Activated T-cell treated with anti-CD3 and anti-CD28 coated beads, Interleukin-2, amount 50 U/mL, for 4 hours (primary cell): Measurements from ENCODE around the gene CD7. TPM values are rescaled to one million over a fixed set of nuclear protein-coding genes. Genes with fewer than 3 reads are reported as not detected.

Source experiments
- ATAC-seq, 2 donors: fragments of 200-7000 bp; cut with Tn5 transposase; one replicate each; pipeline ENCODE4 v1.10.0; 2021
- DNase-seq: peaks from one replicate; pipeline ENCODE4 v3.0.0-alpha.2; 2020
- H3K27me3 Mint-ChIP-seq: one replicate; pipeline ENCODE4 v1.8.0; 2021; ENCODE audit warnings: low read depth, mixed read lengths
- H3K36me3 Mint-ChIP-seq: one replicate; pipeline ENCODE4 v1.8.0; 2022; ENCODE audit warnings: mixed read lengths; ENCODE audit not compliant: insufficient read depth
- H3K4me1 Mint-ChIP-seq: one replicate; pipeline ENCODE4 v1.8.0; 2021; ENCODE audit warnings: low read depth, mixed read lengths
- H3K4me3 Mint-ChIP-seq: one replicate; pipeline ENCODE4 v1.8.0; 2021; ENCODE audit warnings: mild to moderate bottlenecking, moderate library complexity, mixed read lengths
- H3K9me3 Mint-ChIP-seq: one replicate; pipeline ENCODE4 v1.8.0; 2021; ENCODE audit warnings: mixed read lengths
- total RNA-seq, 3 donors: library from RNA; stranded (reverse); gene quantifications; one replicate each; pipeline ENCODE4 v1.2.1, GENCODE V29; 2021

The CD7 gene
- total RNA-seq, 3 donors from 2014 or later = 256 to 382 (median 364) TPM

DNA sequence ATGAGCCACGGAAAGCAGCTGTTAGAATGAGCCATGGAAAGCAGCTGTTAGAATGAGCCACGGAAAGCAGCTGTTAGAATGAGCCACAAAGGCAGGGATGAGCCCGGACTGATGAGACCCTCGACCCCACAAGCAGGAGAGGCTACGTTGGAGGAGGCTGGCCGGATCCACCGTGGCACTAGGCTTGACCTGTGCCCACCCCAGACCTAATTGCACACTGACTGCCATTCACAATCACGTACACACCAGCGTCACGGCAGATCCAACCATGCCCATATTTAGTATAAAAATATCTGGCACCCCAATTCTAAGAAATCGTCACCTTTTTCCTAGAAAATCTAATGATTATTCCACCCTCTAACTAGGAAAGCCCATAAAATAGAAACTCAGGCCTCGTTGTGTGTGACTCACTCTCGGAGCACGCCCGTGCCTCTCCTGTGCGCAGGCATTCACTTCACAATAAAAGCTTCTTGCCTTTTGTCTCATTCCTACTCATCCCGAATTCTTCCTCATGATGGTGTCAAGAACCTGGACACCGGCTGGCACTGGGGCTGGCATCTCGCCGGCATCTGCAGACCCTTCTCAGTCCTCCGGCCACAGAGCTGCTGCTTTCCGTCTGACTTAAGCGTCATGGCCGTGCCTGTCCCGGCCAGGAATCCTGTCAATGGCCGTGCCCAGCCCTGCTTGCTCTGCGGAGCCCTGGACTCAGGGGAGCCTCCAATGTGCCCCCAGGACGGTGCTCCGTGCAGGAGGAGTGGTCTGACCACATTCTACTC is 21.6 kb upstream of the CD7 start:
- no peak overlapping the region for H3K4me3 Mint-ChIP-seq
- DNase-seq = no peak

DNA sequence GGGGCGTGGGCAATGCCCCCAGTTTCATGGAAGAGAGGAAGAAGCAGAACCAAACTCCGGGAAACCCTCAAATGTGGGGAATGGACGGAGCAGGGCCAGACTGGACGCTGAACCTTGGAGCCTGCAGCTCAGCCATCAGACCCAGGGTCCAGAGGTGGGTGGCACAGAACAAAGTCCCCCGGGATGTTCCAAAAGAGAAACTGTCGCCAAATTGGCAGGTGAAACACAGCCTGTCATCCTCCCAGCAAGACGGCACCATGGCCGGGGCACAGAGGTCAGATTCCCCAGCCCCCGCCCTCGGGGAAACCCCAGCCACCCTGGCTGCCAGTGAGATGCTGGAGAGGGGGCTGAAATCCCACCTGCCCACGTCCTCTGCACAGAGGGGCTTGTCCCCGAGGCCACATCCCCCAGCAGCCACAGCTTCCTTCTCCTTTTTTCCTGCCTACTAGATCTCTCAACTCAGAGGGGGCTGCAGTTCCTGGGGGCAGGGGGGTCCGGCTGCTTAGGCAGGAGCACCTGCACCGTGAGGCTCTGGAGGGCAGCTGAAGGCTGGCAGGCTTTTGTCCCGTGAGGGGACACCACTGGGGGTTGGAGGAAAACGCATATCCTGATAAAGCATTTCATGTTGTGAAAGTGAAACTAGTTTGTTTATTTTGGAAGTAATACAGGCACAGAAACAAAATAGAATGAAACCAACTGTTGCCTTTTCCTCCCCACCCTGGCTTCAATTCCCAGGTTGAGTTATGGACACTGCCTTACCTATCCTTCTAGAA is 17.4 kb upstream of the CD7 start:
- ATAC-seq (peak; percentile 10 to 21), DNase-seq (no peak)
- Mint-ChIP-seq H3K9me3 (no peaks in the 10 kb centered on the region), H3K4me1 (peaks cover 30% of the 10 kb centered on the region), H3K36me3 (no peaks in the 10 kb centered on the region), H3K4me3 (peak overlapping the region; percentile 89), H3K27me3 (peaks cover 2% of the 10 kb centered on the region)

More for the DNA sequence above, 21.6 kb upstream of the CD7 start:
- H3K27me3 Mint-ChIP-seq = no peaks in the 10 kb centered on the region
- peaks cover 22% of the 10 kb centered on the region for H3K4me1 Mint-ChIP-seq
- no peaks in the 10 kb centered on the region for H3K36me3 Mint-ChIP-seq
- no peaks in the 10 kb centered on the region for H3K9me3 Mint-ChIP-seq
- ATAC-seq = no peak

DNA sequence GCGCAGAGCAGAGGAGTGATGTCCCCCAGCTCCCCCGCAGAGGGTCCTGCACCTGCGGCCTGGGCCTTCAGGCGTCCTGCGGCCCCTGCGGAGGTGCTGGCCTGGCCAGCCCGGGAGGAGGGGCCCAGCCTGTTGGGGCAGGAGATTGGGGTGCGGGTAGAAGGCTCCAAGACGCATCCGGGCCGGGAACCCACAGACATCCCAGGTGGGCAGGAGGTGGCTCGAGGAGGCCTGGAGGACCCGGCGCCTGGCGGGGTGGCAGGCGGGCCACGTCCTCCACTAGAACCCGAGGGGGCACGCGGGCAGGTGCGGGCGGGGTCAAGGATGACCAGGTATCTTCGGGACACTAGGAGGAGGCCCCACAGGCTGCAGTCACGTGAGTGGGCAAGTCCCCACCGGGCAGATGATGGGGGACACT is 16.8 kb upstream of the CD7 start:
- Mint-ChIP-seq H3K4me1 (peaks cover 29% of the 10 kb centered on the region), H3K27me3 (peaks cover 2% of the 10 kb centered on the region), H3K9me3 (no peaks in the 10 kb centered on the region), H3K4me3 (peak overlapping the region; percentile 89), H3K36me3 (no peaks in the 10 kb centered on the region)
- DNase-seq = no peak
- ATAC-seq = no peak

DNA sequence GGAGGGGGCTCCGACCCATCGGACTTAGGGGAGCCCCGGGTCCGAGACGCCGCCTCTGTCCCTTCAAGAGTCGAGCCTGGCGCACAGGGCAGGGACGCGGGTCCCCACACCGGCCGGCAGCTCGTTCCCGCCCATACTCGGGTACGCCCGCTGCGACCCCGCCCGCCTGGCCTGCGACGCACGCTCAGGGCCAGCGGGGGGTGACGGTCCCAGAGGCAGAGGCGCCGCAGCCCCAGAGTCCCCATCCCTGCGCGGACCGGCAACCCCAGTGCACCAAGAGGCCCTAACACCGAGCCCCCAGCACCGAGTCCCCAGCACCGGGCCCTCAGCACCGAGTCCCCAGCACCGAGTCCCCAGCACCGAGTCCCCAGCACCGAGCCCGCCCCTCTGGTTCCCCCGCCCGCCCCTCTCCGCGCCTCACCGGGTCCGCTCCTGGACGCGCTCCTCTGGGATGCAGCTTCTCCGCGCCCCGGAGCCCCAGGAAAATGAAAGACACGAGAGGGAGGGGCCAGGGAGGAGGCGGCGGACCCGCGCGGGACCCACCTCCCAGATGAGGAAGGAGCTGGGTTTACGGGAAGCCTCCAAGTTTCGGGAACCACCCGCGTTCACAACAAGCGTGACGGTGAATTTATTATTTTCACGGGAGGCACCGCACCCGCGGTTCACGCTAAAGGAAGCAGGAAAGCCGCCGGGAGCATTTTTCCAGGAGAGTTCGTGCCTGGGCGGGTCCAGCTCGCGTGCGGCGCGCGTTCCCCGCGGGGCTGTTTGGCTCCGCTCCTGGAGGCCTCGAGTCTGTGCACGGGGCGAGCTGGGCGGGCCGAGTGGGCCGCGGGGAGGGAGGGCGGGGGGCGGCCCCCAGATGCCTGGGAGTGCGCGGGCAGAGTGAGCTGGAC is 16.1 kb upstream of the CD7 start, which contains the start of gene SECTM1:
Gene SECTM1, minus strand, starts transcription at position 488 of the 893 bp plus-strand sequence. CDS start 6,526 bp downstream, outside the sequence.
- Mint-ChIP-seq H3K27me3 (peaks cover 2% of the 10 kb centered on the region), H3K4me1 (peaks cover 24% of the 10 kb centered on the region), H3K36me3 (no peaks in the 10 kb centered on the region), H3K9me3 (no peaks in the 10 kb centered on the region), H3K4me3 (peak within 1 kb of the TSS; percentile 89)
- ATAC-seq (peak; percentile 64 to 68), DNase-seq (no peak)

DNA sequence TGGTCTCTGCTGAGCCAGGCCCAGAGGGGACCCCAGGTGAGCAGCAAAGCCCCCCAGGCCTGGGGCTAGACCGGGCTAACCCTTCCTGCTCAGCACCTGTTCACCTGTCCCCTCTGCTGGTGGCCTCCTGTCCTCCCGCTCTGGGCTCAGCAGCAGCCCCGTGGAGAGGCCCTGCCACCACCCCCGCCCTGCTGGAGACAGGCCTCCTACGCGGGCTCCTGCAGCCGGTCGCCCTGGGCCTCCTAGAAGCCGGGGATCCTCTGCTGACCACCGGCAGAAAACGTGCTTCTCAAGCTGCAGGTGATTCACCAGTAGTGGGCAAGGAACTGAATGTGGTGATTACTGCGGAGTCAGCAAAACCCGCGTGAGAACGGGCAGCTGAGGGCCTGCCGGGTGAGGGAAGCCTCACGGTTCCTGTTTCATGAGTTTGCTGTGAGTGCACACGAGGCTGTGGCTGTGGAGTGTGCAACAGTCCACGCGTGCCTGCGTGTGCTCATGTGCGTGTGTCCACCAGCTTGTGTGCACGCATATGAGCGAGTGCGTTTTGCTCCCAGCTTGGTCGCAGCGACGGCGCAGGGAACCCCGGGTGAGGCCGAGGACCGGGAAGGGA is 15.4 kb upstream of the CD7 start:
- Mint-ChIP-seq H3K4me1 (peaks cover 24% of the 10 kb centered on the region), H3K27me3 (peaks cover 2% of the 10 kb centered on the region), H3K36me3 (no peaks in the 10 kb centered on the region), H3K4me3 (peak overlapping the region; percentile 74), H3K9me3 (no peaks in the 10 kb centered on the region)
- ATAC-seq (peak; percentile 34 to 49), DNase-seq (no peak)

- DNase-seq = no peak
- H3K27me3 Mint-ChIP-seq = peaks cover 2% of the 10 kb centered on the region
- no peaks in the 10 kb centered on the region for H3K36me3 Mint-ChIP-seq
- no peak for ATAC-seq
- no peaks in the 10 kb centered on the region for H3K9me3 Mint-ChIP-seq
- H3K4me3 Mint-ChIP-seq = peak overlapping the region; percentile 38
- H3K4me1 Mint-ChIP-seq = peaks cover 24% of the 10 kb centered on the region
These were observed 14.0 kb upstream of the CD7 start for GRCh38 chr17:82331345-82331939.

DNA sequence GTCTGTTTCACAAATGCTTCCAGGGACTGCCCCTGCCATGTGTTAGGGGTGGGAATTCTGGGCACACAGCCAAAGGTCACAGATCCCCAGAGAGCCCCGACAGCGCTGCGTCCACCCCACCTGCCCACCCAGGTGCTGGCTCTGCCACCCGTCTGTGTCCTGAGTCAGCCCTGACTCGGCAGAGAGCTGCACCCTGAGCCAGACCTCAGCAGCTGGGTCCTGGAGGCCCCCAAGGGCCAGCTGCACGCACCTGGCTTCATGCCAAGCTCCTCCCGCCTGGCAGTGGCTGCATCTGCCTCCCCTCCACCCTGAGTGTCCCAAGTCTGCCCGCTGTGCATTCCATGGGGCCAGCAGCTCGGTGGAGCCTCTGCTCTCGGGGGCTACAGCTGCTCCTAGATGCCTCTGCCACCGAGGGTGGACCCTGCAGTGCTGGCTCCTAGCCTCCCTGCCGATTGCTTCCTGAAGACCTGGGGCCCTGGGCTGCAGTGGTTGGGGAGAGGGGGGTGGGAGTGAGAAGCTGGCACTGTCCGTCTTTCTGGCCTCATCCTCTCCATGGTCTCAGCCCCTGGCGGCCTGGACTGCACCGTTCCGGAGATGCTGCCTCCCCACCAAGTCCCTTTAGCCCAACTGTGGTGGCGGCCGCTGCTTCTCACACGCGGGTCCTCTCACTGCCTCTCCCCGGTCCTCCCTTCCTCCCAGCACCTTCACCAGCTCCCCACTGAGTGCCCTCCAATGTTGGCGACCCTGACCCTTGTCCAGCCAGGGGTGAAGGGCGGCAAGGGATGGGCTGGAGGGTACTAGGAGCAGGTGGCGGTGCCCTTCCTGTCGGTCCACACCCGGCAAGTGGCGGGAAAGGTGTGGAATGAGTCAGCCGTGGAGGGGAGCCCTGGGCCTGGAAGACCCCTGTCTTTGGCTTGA is 13.2 kb upstream of the CD7 start:
- no peaks in the 10 kb centered on the region for H3K36me3 Mint-ChIP-seq
- H3K27me3 Mint-ChIP-seq = peaks cover 2% of the 10 kb centered on the region
- no peak for ATAC-seq
- DNase-seq = no peak
- H3K9me3 Mint-ChIP-seq = no peaks in the 10 kb centered on the region
- no peak overlapping the region for H3K4me3 Mint-ChIP-seq
- peaks cover 21% of the 10 kb centered on the region for H3K4me1 Mint-ChIP-seq

DNA sequence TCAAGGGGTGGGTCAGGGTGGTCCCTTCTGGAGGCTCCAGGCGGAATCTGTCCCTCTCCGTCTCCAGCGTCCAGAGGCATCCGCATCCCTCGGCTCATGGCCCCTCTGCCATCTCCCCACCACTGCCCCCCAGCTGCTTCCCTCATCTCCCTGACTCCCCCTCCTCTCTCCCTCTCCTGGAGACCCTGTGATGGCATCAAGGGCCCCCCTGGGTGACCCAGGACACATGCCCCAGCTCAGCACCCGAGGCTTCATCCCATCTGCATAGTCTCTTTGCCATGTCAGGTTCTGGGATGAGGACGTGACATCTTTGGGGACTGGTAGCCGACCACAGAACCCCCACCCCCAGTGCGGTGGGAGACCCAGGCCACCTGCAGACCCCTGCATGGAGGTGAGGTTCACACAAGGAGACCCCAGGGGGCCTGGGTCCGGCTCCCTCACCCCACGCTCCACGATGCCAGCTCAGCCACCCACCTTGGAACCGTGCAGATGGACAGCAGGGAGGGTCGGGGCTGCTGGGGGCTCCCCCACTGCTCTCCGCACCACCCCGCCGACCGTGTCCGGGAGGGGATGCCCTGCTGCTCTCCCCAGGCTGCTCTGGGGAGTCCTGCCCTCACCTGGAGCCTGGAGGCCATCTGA is 12.4 kb upstream of the CD7 start:
- Mint-ChIP-seq H3K9me3 (no peaks in the 10 kb centered on the region), H3K36me3 (no peaks in the 10 kb centered on the region), H3K27me3 (peaks cover 2% of the 10 kb centered on the region), H3K4me1 (peaks cover 19% of the 10 kb centered on the region), H3K4me3 (no peak overlapping the region)
- ATAC-seq = no peak
- no peak for DNase-seq

- H3K4me3 Mint-ChIP-seq = no peak overlapping the region
- peaks cover 17% of the 10 kb centered on the region for H3K4me1 Mint-ChIP-seq
- peaks cover 2% of the 10 kb centered on the region for H3K27me3 Mint-ChIP-seq
- H3K36me3 Mint-ChIP-seq = no peaks in the 10 kb centered on the region
- DNase-seq (no peak), ATAC-seq (no peak)
- H3K9me3 Mint-ChIP-seq = no peaks in the 10 kb centered on the region
These were observed 11.6 kb upstream of the CD7 start for GRCh38 chr17:82328994-82329507.

- H3K9me3 Mint-ChIP-seq = no peaks in the 10 kb centered on the region
- peaks cover 2% of the 10 kb centered on the region for H3K27me3 Mint-ChIP-seq
- peaks cover 19% of the 10 kb centered on the region for H3K4me1 Mint-ChIP-seq
- ATAC-seq = no peak
- no peak for DNase-seq
- no peaks in the 10 kb centered on the region for H3K36me3 Mint-ChIP-seq
- no peak overlapping the region for H3K4me3 Mint-ChIP-seq
These were observed 11.0 kb upstream of the CD7 start for GRCh38 chr17:82328141-82328993.

- H3K4me3 Mint-ChIP-seq = no peak overlapping the region
- peaks cover 1% of the 10 kb centered on the region for H3K27me3 Mint-ChIP-seq
These were observed 10.3 kb upstream of the CD7 start for GRCh38 chr17:82327757-82328140.

More at GRCh38 chr17:82327757-82328140, 10.3 kb upstream of the CD7 start:
- no peaks in the 10 kb centered on the region for H3K36me3 Mint-ChIP-seq
- ATAC-seq (no peak), DNase-seq (no peak)
- H3K9me3 Mint-ChIP-seq = no peaks in the 10 kb centered on the region
- peaks cover 18% of the 10 kb centered on the region for H3K4me1 Mint-ChIP-seq
